Liver (tissue), 9 donors: ENCODE data around the gene ALCAM. TPM values are rescaled to one million over a fixed set of nuclear protein-coding genes. Genes with fewer than 3 reads are reported as not detected.

Experiments used
- DNase-seq: peaks from one replicate; pipeline ENCODE4 v3.0.0-alpha.2; 2017; ENCODE audit warnings: low spot score
- H3K27ac ChIP-seq, 2 donors: one replicate each; pipeline ENCODE4 v1.7.0; 2013; ENCODE audit warnings: inconsistent platforms in 2 of 2, low read length in 2 of 2, control low read depth in 1 of 2, low read depth in 1 of 2, mild to moderate bottlenecking in 1 of 2
- H3K27me3 ChIP-seq, 4 donors: one replicate each; pipeline versions ENCODE4 v1.6.1 to v1.7.0; 2013; ENCODE audit warnings: low read length in 3 of 4, inconsistent platforms in 1 of 4, mild to moderate bottlenecking in 1 of 4, moderate library complexity in 1 of 4; ENCODE audit not compliant: control insufficient read depth in 4 of 4, insufficient read depth in 4 of 4
- H3K36me3 ChIP-seq, 4 donors: one replicate each; pipeline versions ENCODE4 v1.6.1 to v1.7.0; 2013; ENCODE audit warnings: low read length in 3 of 4, mild to moderate bottlenecking in 3 of 4, low read depth in 1 of 4, moderate library complexity in 1 of 4; ENCODE audit not compliant: control insufficient read depth in 4 of 4, insufficient read depth in 3 of 4
- H3K4me1 ChIP-seq, 4 donors: one replicate each; pipeline versions ENCODE4 v1.6.1 to v1.7.0; 2013; ENCODE audit warnings: low read length in 3 of 4, mild to moderate bottlenecking in 3 of 4, moderate library complexity in 1 of 4; ENCODE audit not compliant: control insufficient read depth in 4 of 4, insufficient read depth in 4 of 4
- H3K4me3 ChIP-seq, 3 donors: one replicate each; pipeline versions ENCODE4 v1.6.1 to v1.7.0; 2013; ENCODE audit warnings: low read length in 3 of 3, control low read depth in 1 of 3, low read depth in 1 of 3, mild to moderate bottlenecking in 1 of 3
- H3K9ac ChIP-seq, 2 donors: one replicate each; pipeline ENCODE4 v1.7.0; 2013; ENCODE audit warnings: low read length in 2 of 2, mild to moderate bottlenecking in 2 of 2, moderate library complexity in 2 of 2, control low read depth in 1 of 2, low read depth in 1 of 2
- H3K9me3 ChIP-seq, 4 donors: one replicate each; pipeline versions ENCODE4 v1.6.1 to v1.7.0; 2013; ENCODE audit warnings: low read length in 3 of 4; ENCODE audit not compliant: control insufficient read depth in 4 of 4
- CTCF ChIP-seq: fragments of 150-350 bp; IDR thresholded peaks from 2 replicates; pipeline ENCODE4 v1.5.1; 2017; ENCODE audit warnings: improper control_type of control experiment, low read depth, low read length; ENCODE audit not compliant: missing input control
- EGR1 ChIP-seq, 2 donors: IDR thresholded peaks; 2 replicates each; pipeline ENCODE4 v1.6.1; 2016 to 2018; ENCODE audit warnings: antibody characterized with exemption in 2 of 2, low read depth in 2 of 2
- FOXA1 ChIP-seq: IDR thresholded peaks from 2 replicates; pipeline ENCODE4 v1.6.1; 2016; ENCODE audit warnings: antibody characterized with exemption
- FOXA2 ChIP-seq: IDR thresholded peaks from 2 replicates; pipeline ENCODE4 v1.6.1; 2016; ENCODE audit warnings: antibody characterized with exemption
- GABPA ChIP-seq, 2 donors: IDR thresholded peaks in 1 of 2; conservative IDR thresholded peaks in 1 of 2; 2 replicates each; pipeline ENCODE4 v1.6.1; 2016; ENCODE audit warnings: antibody characterized with exemption in 2 of 2, mild to moderate bottlenecking in 1 of 2, moderate library complexity in 1 of 2
- HNF4A ChIP-seq, 2 donors: conservative IDR thresholded peaks; 2 replicates each; pipeline ENCODE4 v1.6.1; 2016; ENCODE audit warnings: antibody characterized with exemption in 2 of 2, mild to moderate bottlenecking in 2 of 2
- HNF4G ChIP-seq: IDR thresholded peaks from 2 replicates; pipeline ENCODE4 v1.6.1; 2016; ENCODE audit warnings: antibody characterized with exemption
- MAX ChIP-seq: IDR thresholded peaks from 2 replicates; pipeline ENCODE4 v1.6.1; 2016; ENCODE audit warnings: antibody characterized with exemption
- NR2F2 ChIP-seq: IDR thresholded peaks from 2 replicates; pipeline ENCODE4 v1.6.1; 2016; ENCODE audit warnings: antibody characterized with exemption
- RAD21 ChIP-seq, 2 donors: IDR thresholded peaks; 2 replicates each; pipeline ENCODE4 v1.6.1; 2016; ENCODE audit warnings: antibody characterized with exemption in 2 of 2, mild to moderate bottlenecking in 2 of 2
- REST ChIP-seq: IDR thresholded peaks from 2 replicates; pipeline ENCODE4 v1.6.1; 2016; ENCODE audit warnings: antibody characterized with exemption, mild to moderate bottlenecking
- RXRA ChIP-seq, 2 donors: IDR thresholded peaks; 2 replicates each; pipeline ENCODE4 v1.6.1; 2017 to 2018; ENCODE audit warnings: antibody characterized with exemption in 2 of 2, mild to moderate bottlenecking in 1 of 2
- SP1 ChIP-seq: IDR thresholded peaks from 2 replicates; pipeline ENCODE4 v1.6.1; 2018; ENCODE audit warnings: antibody characterized with exemption, mild to moderate bottlenecking
- TAF1 ChIP-seq: conservative IDR thresholded peaks from 2 replicates; pipeline ENCODE4 v1.6.1; 2016; ENCODE audit warnings: antibody characterized with exemption, mild to moderate bottlenecking
- YY1 ChIP-seq: IDR thresholded peaks from 2 replicates; pipeline ENCODE4 v1.6.1; 2016; ENCODE audit warnings: antibody characterized with exemption, mild to moderate bottlenecking
- ZBTB33 ChIP-seq: IDR thresholded peaks from 2 replicates; pipeline ENCODE4 v1.6.1; 2016; ENCODE audit warnings: antibody characterized with exemption
- WGBS: extraction: QIAGEN DNeasy Blood & Tissue Kit; methylation state at CpG from one replicate; pipeline ENCODE4 v1.1.7; 2013; 5-methylcytosine and 5-hydroxymethylcytosine counted together
- polyA plus RNA-seq, 2 donors: library from polyadenylated mRNA; stranded (reverse) in 1 of 2; unstranded in 1 of 2; fragments of 200-250 nt in 1 of 2; fragments of >200 nt in 1 of 2; fragmentation: Nextera tagmentation in 1 of 2; extraction: Ambion mirVana in 1 of 2; gene quantifications; one replicate each; pipeline versions ENCODE4 v1.2.1 to v1.2.3, GENCODE V29; 2013 to 2015
- total RNA-seq, 2 donors: library from RNA; depleted of rRNA; stranded (reverse); fragments of >200 nt; gene quantifications; one replicate each; pipeline ENCODE4 v1.2.3, GENCODE V29; 2014
- TF ChIP-seq, protein P1 (sequence below): IDR thresholded peaks from 2 replicates; pipeline ENCODE4 v1.6.1; 2016; ENCODE audit warnings: antibody characterized with exemption
- donor health status: healthy.
- donor health status: healthy.
- donor health status: healthy.
- donor health status: healthy.
- donor health status: healthy.

ALCAM gene
- total and polyA plus RNA-seq, 4 donors, result 14.2 to 62.0 (median 32.3) TPM

DNA sequence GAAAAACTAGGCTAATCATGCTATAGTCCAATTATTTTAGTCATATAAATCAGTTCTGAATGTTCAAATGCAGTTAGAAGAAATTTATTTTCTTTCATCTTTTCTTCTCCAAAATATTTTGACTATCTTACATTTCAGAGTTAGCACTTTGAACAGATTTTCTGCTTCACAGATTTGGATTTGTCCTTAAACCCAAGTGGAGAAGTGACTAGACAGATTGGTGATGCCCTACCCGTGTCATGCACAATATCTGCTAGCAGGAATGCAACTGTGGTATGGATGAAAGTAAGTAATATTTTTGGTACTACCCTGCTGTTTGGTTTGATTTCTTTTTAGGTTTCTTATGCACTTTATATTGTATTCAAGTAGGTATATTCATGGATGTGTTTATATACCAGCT, 178.3 kb downstream of the ALCAM start:
- H3K4me1 ChIP-seq, result no peaks in the 10 kb centered on the region

More for the DNA sequence above, 178.3 kb downstream of the ALCAM start:
- Histone ChIP-seq H3K9ac (no peak overlapping the region), H3K4me3 (no peak overlapping the region), H3K27ac (no peak overlapping the region), H3K36me3 (peaks cover 4 to 63% (median 22%) of the 10 kb centered on the region in 4 donors), H3K27me3 (no peaks in the 10 kb centered on the region), H3K9me3 (no peaks in the 10 kb centered on the region)
- 99% methylated on average over 1 of the region's 1 CpG for WGBS
- TF ChIP-seq FOXA2, result no peak
- no peak for TF ChIP-seq YY1
- TF ChIP-seq RXRA (IDR thresholded peaks at IDR 0.05), result no peak
- TF ChIP-seq MAX, result no peak
- TF ChIP-seq HNF4A (conservative IDR thresholded peaks at IDR 0.05), result no peak
- no peak for TF ChIP-seq REST
- TF ChIP-seq TAF1, result no peak
- TF ChIP-seq NR2F2, result no peak
- no peak for TF ChIP-seq SP1
- no peak for TF ChIP-seq RAD21 (IDR thresholded peaks at IDR 0.05)
- TF ChIP-seq HNF4G, result no peak
- no peak for TF ChIP-seq EGR1 (IDR thresholded peaks at IDR 0.05; ENCODE audit: low read depth in 2 of 2)
- no peak for TF ChIP-seq ZBTB33
- TF ChIP-seq FOXA1, result no peak
- TF ChIP-seq CTCF, result no peak
- TF ChIP-seq GABPA (IDR thresholded peaks at IDR 0.05 in 1 of 2, conservative IDR thresholded peaks at IDR 0.05 in 1 of 2), result no peak
- TF ChIP-seq, protein P1, sequence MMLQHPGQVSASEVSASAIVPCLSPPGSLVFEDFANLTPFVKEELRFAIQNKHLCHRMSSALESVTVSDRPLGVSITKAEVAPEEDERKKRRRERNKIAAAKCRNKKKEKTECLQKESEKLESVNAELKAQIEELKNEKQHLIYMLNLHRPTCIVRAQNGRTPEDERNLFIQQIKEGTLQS, result no peak
- no peak for DNase-seq
